SK-N-SH (cell line): ENCODE results near the gene FAF2. TPM values are rescaled to one million over a fixed set of nuclear protein-coding genes. Genes with fewer than 3 reads are reported as not detected.

Experiments
- CTCF ChIA-PET: fragments of 300-600, 350-600 bp; formaldehyde crosslinking; extraction: SDS; loops from one replicate; lab custom pipeline; 2021; lab: Yijun Ruan, JAX
- POLR2A ChIA-PET: fragments of 350-600 bp; sonication (Branson Sonifier 250); formaldehyde crosslinking; extraction: SDS; loops from one replicate; lab custom pipeline; 2020; ENCODE audit warnings: antibody characterized with exemption, inconsistent platforms; lab: Yijun Ruan, JAX
- DNase-seq: peaks from one replicate; pipeline ENCODE4 v3.0.0; 2012
- H2AFZ ChIP-seq: fragments of 200-600 bp; sonication (generic); 2 replicates; pipeline ENCODE4 v1.8.1; 2016; ENCODE audit warnings: antibody characterized with exemption, mild to moderate bottlenecking, low read depth
- H3F3A ChIP-seq: fragments of 200-600 bp; sonication (generic); replicated peaks from 2 replicates; pipeline ENCODE3; 2016; ENCODE audit warnings: antibody characterized with exemption, mild to moderate bottlenecking; ENCODE audit not compliant: insufficient read depth
- H3K27ac ChIP-seq, 2 experiments: fragments of 200-500 bp in 1 of 2; fragments of 200-600 bp in 1 of 2; sonication (Bioruptor generic) in 1 of 2; sonication (generic), shearing (Covaris generic) in 1 of 2; 2 replicates each; pipeline versions ENCODE4 v1.5.1 to v1.6.1; 2014 to 2016; ENCODE audit warnings: low read depth in 2 of 2, inconsistent platforms in 1 of 2, low read length in 1 of 2, mild to moderate bottlenecking in 1 of 2, mixed read lengths in 1 of 2
- H3K27me3 ChIP-seq: fragments of 200-600 bp; sonication (generic), shearing (Covaris generic); 2 replicates; pipeline ENCODE4 v1.6.1; 2016; ENCODE audit warnings: mixed run types; ENCODE audit not compliant: insufficient read depth
- H3K36me3 ChIP-seq, 2 experiments: fragments of 200-500 bp in 1 of 2; fragments of 200-600 bp in 1 of 2; sonication (Bioruptor generic) in 1 of 2; sonication (generic) in 1 of 2; replicated peaks in 1 of 2; 2 replicates each; pipeline versions ENCODE3 to v1.5.1; 2014 to 2016; ENCODE audit warnings: low read length in 1 of 2, mild to moderate bottlenecking in 1 of 2; ENCODE audit not compliant: insufficient read depth in 2 of 2, control insufficient read depth in 1 of 2
- H3K4me1 ChIP-seq, 2 experiments: fragments of 200-500 bp in 1 of 2; fragments of 200-600 bp in 1 of 2; sonication (Bioruptor generic) in 1 of 2; sonication (generic), shearing (Covaris generic) in 1 of 2; 2 replicates each; pipeline versions ENCODE4 v1.5.1 to v1.6.1; 2014 to 2016; ENCODE audit warnings: low read depth in 1 of 2, low read length in 1 of 2, mixed run types in 1 of 2; ENCODE audit not compliant: insufficient read depth in 2 of 2, control insufficient read depth in 1 of 2
- H3K4me2 ChIP-seq: fragments of 200-600 bp; sonication (generic), shearing (Covaris generic); 2 replicates; pipeline ENCODE4 v1.6.1; 2017; ENCODE audit warnings: mixed run types
- H3K4me3 ChIP-seq, 2 experiments: fragments of 200-500 bp in 1 of 2; fragments of 200-600 bp in 1 of 2; sonication (Bioruptor generic) in 1 of 2; sonication (generic), shearing (Covaris generic) in 1 of 2; 2 replicates each; pipeline versions ENCODE4 v1.5.1 to v1.8.1; 2014 to 2016; ENCODE audit warnings: low read depth in 2 of 2, inconsistent platforms in 1 of 2, low read length in 1 of 2, mild to moderate bottlenecking in 1 of 2, mixed read lengths in 1 of 2, moderate library complexity in 1 of 2
- H3K79me2 ChIP-seq: fragments of 200-600 bp; sonication (generic); 2 replicates; pipeline ENCODE4 v1.8.1; 2017; ENCODE audit warnings: mild to moderate bottlenecking; ENCODE audit not compliant: insufficient read depth
- H3K9ac ChIP-seq: fragments of 200-600 bp; sonication (generic); 2 replicates; pipeline ENCODE4 v1.6.1; 2017; ENCODE audit warnings: mixed run types
- H3K9me2 ChIP-seq: fragments of 200-600 bp; sonication (generic); 2 replicates; pipeline ENCODE4 v1.6.1; 2017; ENCODE audit warnings: mixed run types
- H3K9me3 ChIP-seq: fragments of 200-600 bp; sonication (generic); 2 replicates; pipeline ENCODE4 v1.6.1; 2017; ENCODE audit warnings: mixed run types, mild to moderate bottlenecking, moderate library complexity
- H4K20me1 ChIP-seq: fragments of 200-600 bp; sonication (generic); 2 replicates; pipeline ENCODE4 v1.6.1; 2017; ENCODE audit warnings: mild to moderate bottlenecking, mixed run types; ENCODE audit not compliant: insufficient read depth
- FOXM1 ChIP-seq: IDR thresholded peaks from 2 replicates; pipeline ENCODE4 v1.4.0; 2012; ENCODE audit warnings: low read depth, mild to moderate bottlenecking
- GABPA ChIP-seq: IDR thresholded peaks from 2 replicates; pipeline ENCODE4 v1.4.0; 2012; ENCODE audit warnings: low read depth, mild to moderate bottlenecking
- GATA2 ChIP-seq: sonication (generic); formaldehyde crosslinking; IDR thresholded peaks from 2 replicates; pipeline ENCODE4 v1.5.0; 2020; ENCODE audit warnings: mild to moderate bottlenecking, missing genetic modification reagents
- JUND ChIP-seq: IDR thresholded peaks from 2 replicates; pipeline ENCODE4 v1.4.0; 2012
- MAX ChIP-seq: IDR thresholded peaks from 2 replicates; pipeline ENCODE4 v1.4.0; 2012; ENCODE audit warnings: low read depth
- NFIC ChIP-seq: IDR thresholded peaks from 2 replicates; pipeline ENCODE4 v1.4.0; 2012; ENCODE audit warnings: borderline replicate concordance
- RAD21 ChIP-seq: IDR thresholded peaks from 2 replicates; pipeline ENCODE4 v1.6.1; 2012; ENCODE audit warnings: mild to moderate bottlenecking, low read length
- RFX5 ChIP-seq: IDR thresholded peaks from 2 replicates; pipeline ENCODE4 v1.6.1; 2012; ENCODE audit warnings: mild to moderate bottlenecking, improper control_type of control experiment, low read length
- SIN3A ChIP-seq: IDR thresholded peaks from 2 replicates; pipeline ENCODE4 v1.6.1; 2012; ENCODE audit warnings: low read depth, mild to moderate bottlenecking, low read length, moderate library complexity, borderline replicate concordance
- TAF1 ChIP-seq: IDR thresholded peaks from 2 replicates; pipeline ENCODE4 v1.6.1; 2012; ENCODE audit warnings: low read depth, mild to moderate bottlenecking, low read length, moderate library complexity, borderline replicate concordance
- USF1 ChIP-seq: IDR thresholded peaks from 2 replicates; pipeline ENCODE4 v1.4.0; 2012; ENCODE audit warnings: low read depth, borderline replicate concordance
- YY1 ChIP-seq: IDR thresholded peaks from 2 replicates; pipeline ENCODE4 v1.4.0; 2012; ENCODE audit warnings: low read depth, mild to moderate bottlenecking
- ZBTB33 ChIP-seq: IDR thresholded peaks from 2 replicates; pipeline ENCODE4 v1.4.0; 2012; ENCODE audit warnings: low read depth, borderline replicate concordance
- WGBS: methylation state at CpG from one replicate; pipeline ENCODE4 v1.1.6; 2017; ENCODE audit warnings: low lambda C conversion rate; 5-methylcytosine and 5-hydroxymethylcytosine counted together
- polyA plus RNA-seq, 3 experiments: library from polyadenylated mRNA; depleted of rRNA; stranded (reverse); fragments of >200 nt; gene quantifications; 2 replicates each; pipeline ENCODE4 v1.2.3, GENCODE V29; 2012
- TF ChIP-seq, protein P1 (sequence below): IDR thresholded peaks from 2 replicates; pipeline ENCODE4; 2012
- TF ChIP-seq, protein P2 (sequence below): fragments of 150-350 bp; IDR thresholded peaks from 2 replicates; pipeline ENCODE4 v1.6.1; 2016; ENCODE audit warnings: mild to moderate bottlenecking, low read depth, low read length
- TF ChIP-seq, protein P3 (sequence below): IDR thresholded peaks from 2 replicates; pipeline ENCODE4 v1.6.1; 2012; ENCODE audit warnings: mild to moderate bottlenecking, low read depth, low read length, moderate library complexity

The FAF2 gene
- polyA plus RNA-seq, 1 of the 3 experiments (the other 2 are of a cell fraction) = 25.5 TPM

DNA sequence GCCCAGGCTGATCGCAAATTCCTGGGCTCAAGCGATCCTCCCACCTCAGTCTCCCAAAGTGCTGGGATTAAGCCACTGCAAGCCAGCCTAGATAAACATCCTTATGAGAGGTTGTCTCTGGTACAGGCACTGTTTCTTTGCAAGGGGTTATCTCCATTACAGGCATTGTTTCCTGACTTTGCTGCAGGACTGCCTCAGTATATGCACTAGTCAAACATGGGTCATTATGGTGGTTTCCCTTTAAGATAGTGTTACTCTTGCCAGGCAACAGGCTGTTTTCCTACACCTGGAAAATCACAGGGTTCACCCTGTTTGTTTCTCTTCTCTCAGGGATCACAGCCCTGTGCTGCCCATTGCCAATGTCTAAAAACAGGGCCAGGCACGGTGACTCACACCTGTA, 24.0 kb upstream of the FAF2 start:
- no peaks in the 10 kb centered on the region for H3K79me2 ChIP-seq
- H3K4me1 ChIP-seq = no peaks in the 10 kb centered on the region
- TF ChIP-seq JUND (no peak), RAD21 (no peak), TAF1 (no peak), GATA2 (CRISPR knock-in tag) (no peak), MAX (no peak), USF1 (no peak), ZBTB33 (no peak), RFX5 (no peak)
- TF ChIP-seq, protein P1, sequence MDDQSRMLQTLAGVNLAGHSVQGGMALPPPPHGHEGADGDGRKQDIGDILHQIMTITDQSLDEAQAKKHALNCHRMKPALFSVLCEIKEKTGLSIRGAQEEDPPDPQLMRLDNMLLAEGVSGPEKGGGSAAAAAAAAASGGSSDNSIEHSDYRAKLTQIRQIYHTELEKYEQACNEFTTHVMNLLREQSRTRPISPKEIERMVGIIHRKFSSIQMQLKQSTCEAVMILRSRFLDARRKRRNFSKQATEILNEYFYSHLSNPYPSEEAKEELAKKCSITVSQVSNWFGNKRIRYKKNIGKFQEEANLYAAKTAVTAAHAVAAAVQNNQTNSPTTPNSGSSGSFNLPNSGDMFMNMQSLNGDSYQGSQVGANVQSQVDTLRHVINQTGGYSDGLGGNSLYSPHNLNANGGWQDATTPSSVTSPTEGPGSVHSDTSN = no peak
- no peaks in the 10 kb centered on the region; the same call in 1 of the 2 replicates for H3K27me3 ChIP-seq
- WGBS = 50% methylated on average over 3 of the region's 3 CpGs
- H3K4me2 ChIP-seq = no peak overlapping the region
- ChIA-PET CTCF (no interaction called here), POLR2A (no interaction called here)
- no peaks in the 10 kb centered on the region for H4K20me1 ChIP-seq
- H3K27ac ChIP-seq = no peak overlapping the region
- no peak for DNase-seq
- H3F3A ChIP-seq = no peaks in the 10 kb centered on the region
- H3K9me3 ChIP-seq = no peaks in the 10 kb centered on the region
- no peaks in the 10 kb centered on the region for H3K36me3 ChIP-seq
- no peaks in the 10 kb centered on the region for H3K9me2 ChIP-seq
- H3K9ac ChIP-seq = no peak overlapping the region
- no peak overlapping the region for H3K4me3 ChIP-seq
- no peak overlapping the region for H2AFZ ChIP-seq

- no peaks in the 10 kb centered on the region; the same call in 1 of the 2 replicates for H3K27me3 ChIP-seq
- ChIA-PET POLR2A (no interaction called here), CTCF (no interaction called here)
- H3K4me2 ChIP-seq = no peak overlapping the region
- 71% methylated on average over 1 of the region's 1 CpG for WGBS
- no peak overlapping the region for H3K27ac ChIP-seq
- DNase-seq = no peak
- H3K9me2 ChIP-seq = no peaks in the 10 kb centered on the region
- H3K9ac ChIP-seq = no peak overlapping the region
- no peaks in the 10 kb centered on the region for H3K9me3 ChIP-seq
- H3K79me2 ChIP-seq = no peaks in the 10 kb centered on the region
- no peaks in the 10 kb centered on the region for H3K4me1 ChIP-seq
- H2AFZ ChIP-seq = no peak overlapping the region
- no peaks in the 10 kb centered on the region for H3F3A ChIP-seq
- no peaks in the 10 kb centered on the region for H4K20me1 ChIP-seq
- no peaks in the 10 kb centered on the region for H3K36me3 ChIP-seq
- H3K4me3 ChIP-seq = no peak overlapping the region
- TF ChIP-seq, protein P2, sequence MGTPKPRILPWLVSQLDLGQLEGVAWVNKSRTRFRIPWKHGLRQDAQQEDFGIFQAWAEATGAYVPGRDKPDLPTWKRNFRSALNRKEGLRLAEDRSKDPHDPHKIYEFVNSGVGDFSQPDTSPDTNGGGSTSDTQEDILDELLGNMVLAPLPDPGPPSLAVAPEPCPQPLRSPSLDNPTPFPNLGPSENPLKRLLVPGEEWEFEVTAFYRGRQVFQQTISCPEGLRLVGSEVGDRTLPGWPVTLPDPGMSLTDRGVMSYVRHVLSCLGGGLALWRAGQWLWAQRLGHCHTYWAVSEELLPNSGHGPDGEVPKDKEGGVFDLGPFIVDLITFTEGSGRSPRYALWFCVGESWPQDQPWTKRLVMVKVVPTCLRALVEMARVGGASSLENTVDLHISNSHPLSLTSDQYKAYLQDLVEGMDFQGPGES = no peak
- TF ChIP-seq SIN3A = no peak
- no peak for TF ChIP-seq YY1
- TF ChIP-seq GATA2 (CRISPR knock-in tag) = no peak
- TF ChIP-seq JUND = no peak
- TF ChIP-seq, protein P3, sequence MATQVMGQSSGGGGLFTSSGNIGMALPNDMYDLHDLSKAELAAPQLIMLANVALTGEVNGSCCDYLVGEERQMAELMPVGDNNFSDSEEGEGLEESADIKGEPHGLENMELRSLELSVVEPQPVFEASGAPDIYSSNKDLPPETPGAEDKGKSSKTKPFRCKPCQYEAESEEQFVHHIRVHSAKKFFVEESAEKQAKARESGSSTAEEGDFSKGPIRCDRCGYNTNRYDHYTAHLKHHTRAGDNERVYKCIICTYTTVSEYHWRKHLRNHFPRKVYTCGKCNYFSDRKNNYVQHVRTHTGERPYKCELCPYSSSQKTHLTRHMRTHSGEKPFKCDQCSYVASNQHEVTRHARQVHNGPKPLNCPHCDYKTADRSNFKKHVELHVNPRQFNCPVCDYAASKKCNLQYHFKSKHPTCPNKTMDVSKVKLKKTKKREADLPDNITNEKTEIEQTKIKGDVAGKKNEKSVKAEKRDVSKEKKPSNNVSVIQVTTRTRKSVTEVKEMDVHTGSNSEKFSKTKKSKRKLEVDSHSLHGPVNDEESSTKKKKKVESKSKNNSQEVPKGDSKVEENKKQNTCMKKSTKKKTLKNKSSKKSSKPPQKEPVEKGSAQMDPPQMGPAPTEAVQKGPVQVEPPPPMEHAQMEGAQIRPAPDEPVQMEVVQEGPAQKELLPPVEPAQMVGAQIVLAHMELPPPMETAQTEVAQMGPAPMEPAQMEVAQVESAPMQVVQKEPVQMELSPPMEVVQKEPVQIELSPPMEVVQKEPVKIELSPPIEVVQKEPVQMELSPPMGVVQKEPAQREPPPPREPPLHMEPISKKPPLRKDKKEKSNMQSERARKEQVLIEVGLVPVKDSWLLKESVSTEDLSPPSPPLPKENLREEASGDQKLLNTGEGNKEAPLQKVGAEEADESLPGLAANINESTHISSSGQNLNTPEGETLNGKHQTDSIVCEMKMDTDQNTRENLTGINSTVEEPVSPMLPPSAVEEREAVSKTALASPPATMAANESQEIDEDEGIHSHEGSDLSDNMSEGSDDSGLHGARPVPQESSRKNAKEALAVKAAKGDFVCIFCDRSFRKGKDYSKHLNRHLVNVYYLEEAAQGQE = no peak
- TF ChIP-seq FOXM1 = no peak
- no peak for TF ChIP-seq USF1
- no peak for TF ChIP-seq NFIC
- no peak for TF ChIP-seq GABPA
- no peak for TF ChIP-seq MAX
Measured at GRCh38 chr5:176425138-176425537, 23.0 kb upstream of the FAF2 start.
